CD14-positive monocyte (primary cell): Measurements from ENCODE around the gene NKX6-2. TPM values are rescaled to one million over a fixed set of nuclear protein-coding genes. Genes with fewer than 3 reads are reported as not detected.

ENCODE experiments used
- DNase-seq, 3 donors: peaks; one replicate each; pipeline ENCODE4 v3.0.0-alpha.2; 2011 to 2022
- H2AFZ ChIP-seq: 2 replicates; pipeline ENCODE4 v1.6.0; 2012; ENCODE audit warnings: mild to moderate bottlenecking, low read depth, low read length, inconsistent platforms; ENCODE audit not compliant: insufficient read depth, poor library complexity, severe bottlenecking
- H3K27ac ChIP-seq, 2 donors: 1 replicate in 1 of 2; 2 replicates in 1 of 2; pipeline ENCODE4 v1.5.1; 2012 to 2013; ENCODE audit warnings: low read length in 2 of 2, control low read depth in 1 of 2, inconsistent platforms in 1 of 2, low read depth in 1 of 2, mild to moderate bottlenecking in 1 of 2
- H3K27me3 ChIP-seq, 2 donors: one replicate each; pipeline versions ENCODE4 v1.6.0 to v1.6.1; 2011 to 2013; ENCODE audit warnings: low read length in 2 of 2; ENCODE audit not compliant: control insufficient read depth in 2 of 2, insufficient read depth in 2 of 2
- H3K36me3 ChIP-seq, 2 donors: replicated peaks in 1 of 2; 1 replicate in 1 of 2; 2 replicates in 1 of 2; pipeline versions ENCODE4 v1.5.1 to v1.6.1; 2012 to 2013; ENCODE audit warnings: low read length in 2 of 2, control low read depth in 1 of 2, inconsistent platforms in 1 of 2, mild to moderate bottlenecking in 1 of 2; ENCODE audit not compliant: insufficient read depth in 2 of 2, control insufficient read depth in 1 of 2
- H3K4me1 ChIP-seq, 2 donors: 1 replicate in 1 of 2; 2 replicates in 1 of 2; pipeline versions ENCODE4 v1.5.1 to v1.6.1; 2012 to 2013; ENCODE audit warnings: low read length in 2 of 2, control low read depth in 1 of 2, inconsistent platforms in 1 of 2, mild to moderate bottlenecking in 1 of 2, moderate library complexity in 1 of 2; ENCODE audit not compliant: insufficient read depth in 2 of 2, control insufficient read depth in 1 of 2
- H3K4me2 ChIP-seq: replicated peaks from 2 replicates; pipeline ENCODE3; 2012; ENCODE audit warnings: low read length, moderate library complexity, mild to moderate bottlenecking; ENCODE audit not compliant: poor library complexity, severe bottlenecking; ENCODE audit errors: extremely low read depth
- H3K4me3 ChIP-seq, 3 experiments: fragments of 200-600 bp in 1 of 3; sonication (generic) in 1 of 3; replicated peaks in 1 of 3; 1 replicate in 2 of 3; 2 replicates in 1 of 3; pipeline ENCODE4 v1.5.1; 2011 to 2013; ENCODE audit warnings: low read length in 3 of 3, mild to moderate bottlenecking in 3 of 3, control low read depth in 2 of 3, low read depth in 2 of 3, inconsistent platforms in 1 of 3, moderate library complexity in 1 of 3
- H3K79me2 ChIP-seq: 2 replicates; pipeline ENCODE4 v1.6.0; 2012; ENCODE audit warnings: mild to moderate bottlenecking, control low read depth, inconsistent platforms, low read length, moderate library complexity; ENCODE audit not compliant: insufficient read depth
- H3K9ac ChIP-seq: 2 replicates; pipeline ENCODE4 v1.6.0; 2017; ENCODE audit warnings: low read length, mild to moderate bottlenecking; ENCODE audit not compliant: insufficient read depth, poor library complexity, severe bottlenecking
- H3K9me3 ChIP-seq, 2 donors: replicated peaks in 1 of 2; 1 replicate in 1 of 2; 2 replicates in 1 of 2; pipeline versions ENCODE4 v1.5.1 to v1.6.1; 2012 to 2013; ENCODE audit warnings: low read length in 2 of 2, control low read depth in 1 of 2; ENCODE audit not compliant: control insufficient read depth in 1 of 2, insufficient read depth in 1 of 2
- H4K20me1 ChIP-seq: 2 replicates; pipeline ENCODE4 v1.6.0; 2012; ENCODE audit warnings: mild to moderate bottlenecking, low read length, control low read depth, moderate library complexity; ENCODE audit not compliant: insufficient read depth
- H3K27ac Mint-ChIP-seq, 7 donors: one replicate each; pipeline ENCODE4 v1.8.0; 2020; ENCODE audit warnings: mild to moderate bottlenecking in 7 of 7, mixed read lengths in 7 of 7, moderate library complexity in 6 of 7, inconsistent platforms in 2 of 7
- H3K27me3 Mint-ChIP-seq, 3 donors: one replicate each; pipeline ENCODE4 v1.8.0; 2021 to 2022; ENCODE audit warnings: low read depth in 3 of 3, mild to moderate bottlenecking in 3 of 3, mixed read lengths in 3 of 3, moderate library complexity in 3 of 3, inconsistent platforms in 1 of 3
- H3K36me3 Mint-ChIP-seq, 2 donors: one replicate each; pipeline ENCODE4 v1.8.0; 2020; ENCODE audit warnings: mixed read lengths in 2 of 2, inconsistent platforms in 1 of 2, mild to moderate bottlenecking in 1 of 2
- H3K4me1 Mint-ChIP-seq: one replicate; pipeline ENCODE4 v1.8.0; 2020; ENCODE audit warnings: mild to moderate bottlenecking, mixed read lengths
- H3K4me3 Mint-ChIP-seq, 2 donors: one replicate each; pipeline ENCODE4 v1.8.0; 2020; ENCODE audit warnings: mild to moderate bottlenecking in 2 of 2, mixed read lengths in 2 of 2, moderate library complexity in 1 of 2
- H3K9me3 Mint-ChIP-seq, 7 donors: one replicate each; pipeline ENCODE4 v1.8.0; 2020 to 2022; ENCODE audit warnings: mixed read lengths in 7 of 7, mild to moderate bottlenecking in 6 of 7, moderate library complexity in 6 of 7, inconsistent platforms in 2 of 7
- CTCF ChIP-seq: fragments of 200-600 bp; IDR thresholded peaks from one replicate; pipeline ENCODE4 v1.8.0; 2022; ENCODE audit warnings: antibody characterized with exemption, mild to moderate bottlenecking
- WGBS: methylation state at CpG from one replicate; pipeline ENCODE4 v1.1.5; 2013; ENCODE audit warnings: missing lambda C conversion rate; ENCODE audit not compliant: insufficient coverage; 5-methylcytosine and 5-hydroxymethylcytosine counted together
- intact Hi-C, 2 donors: fragments of 100-400 bp; cut with micrococcal nuclease; formaldehyde crosslinking; loops; one replicate each; pipeline versions ENCODE4 v1.15.0 to v1.15.1; 2023
- polyA plus RNA-seq, 3 donors: library from polyadenylated mRNA; depleted of rRNA in 1 of 3; unstranded in 2 of 3; stranded (reverse) in 1 of 3; fragments of 300-500 nt in 2 of 3; fragments of >200 nt in 1 of 3; fragmentation: Illumina TruSeq in 2 of 3; gene quantifications; 1 replicate in 2 of 3; 2 replicates in 1 of 3; pipeline ENCODE4 v1.2.3, GENCODE V29; 2012 to 2021

Gene NKX6-2
- polyA plus RNA-seq, 3 donors, result not detected

- Histone ChIP-seq H3K4me1 (no peaks in the 10 kb centered on the region), H3K27me3 (peaks cover 9 to 50% of the 10 kb centered on the region in 2 donors)
Observed at GRCh38 chr10:132788180-132788830, 2.4 kb upstream of the NKX6-2 start.

More at GRCh38 chr10:132788180-132788830, 2.4 kb upstream of the NKX6-2 start:
- Histone ChIP-seq H3K4me2 (no peak overlapping the region), H3K27ac (no peak overlapping the region), H3K9ac (no peak overlapping the region), H4K20me1 (peaks cover 5% of the 10 kb centered on the region), H2AFZ (no peak overlapping the region), H3K36me3 (peaks cover 0 to 1% of the 10 kb centered on the region in 2 donors), H3K9me3 (peaks cover 0 to 5% of the 10 kb centered on the region in 2 donors), H3K79me2 (no peaks in the 10 kb centered on the region), H3K4me3 (no peak overlapping the region)
- TF ChIP-seq CTCF, result no peak
- Mint-ChIP-seq H3K9me3 (peaks cover 0 to 13% (median 2%) of the 10 kb centered on the region in 7 donors), H3K27ac (no peak overlapping the region), H3K27me3 (peaks cover 38 to 74% (median 55%) of the 10 kb centered on the region in 3 donors), H3K4me3 (peak overlapping the region in 1 of 2 donors; percentile 67), H3K4me1 (peaks cover 4% of the 10 kb centered on the region), H3K36me3 (peaks cover 4 to 6% of the 10 kb centered on the region in 2 donors)
- no peak for DNase-seq
- WGBS, result 2% methylated on average over 77 of the region's 79 CpGs
- intact Hi-C loops, result no loop called here
